Activated CD4-positive, alpha-beta T cell treated with anti-CD3 and anti-CD28 coated beads, Interleukin-10, Interleukin-2, amounts not matched to agents 100 ng/mL and 50 ng/mL, durations not matched to agents 16 hours and 8 hours (primary cell): ENCODE data around the gene FRMPD2.
"Not testable (repeated sequence)": the region's sequence is repeated elsewhere in the genome, so short reads cannot be mapped to it uniquely, and the experiment has no call there.

Experiments used
- DNase-seq: peaks from one replicate; pipeline ENCODE4 v3.0.0-alpha.2; 2020

FRMPD2 gene

GRCh38 chr10:48122618-48123017 is 151.9 kb downstream of the FRMPD2 start:
- not testable (repeated sequence) for DNase-seq

GRCh38 chr10:48110277-48110676 is 164.2 kb downstream of the FRMPD2 start:
- not testable (repeated sequence) for DNase-seq
